ENCODE results near the gene SOX18.
"Not testable (repeated sequence)": the region's sequence is repeated elsewhere in the genome, so short reads cannot be mapped to it uniquely, and the experiment has no call there.

The SOX18 gene

GRCh38 chr20:64015635-64016034 lies 33.8 kb downstream of the SOX18 start:
- no peak for DNase-seq

GRCh38 chr20:64012385-64013154 lies 36.9 kb downstream of the SOX18 start:
- not testable (repeated sequence) for DNase-seq

GRCh38 chr20:64011366-64011779 lies 38.1 kb downstream of the SOX18 start:
- no peak for DNase-seq

- no peak for DNase-seq
These were observed 38.7 kb downstream of the SOX18 start for GRCh38 chr20:64010711-64011237.

GRCh38 chr20:64009811-64010387 lies 39.5 kb downstream of the SOX18 start:
- no peak for DNase-seq

GRCh38 chr20:64006902-64007301 lies 42.5 kb downstream of the SOX18 start:
- no peak for DNase-seq

GRCh38 chr20:64006490-64006889 lies 42.9 kb downstream of the SOX18 start:
- DNase-seq: no peak

GRCh38 chr20:64005394-64005793 lies 44.0 kb downstream of the SOX18 start:
- no peak for DNase-seq

GRCh38 chr20:64003960-64004725 lies 45.3 kb downstream of the SOX18 start:
- DNase-seq: no peak

- DNase-seq: no peak
These were observed 47.8 kb downstream of the SOX18 start for GRCh38 chr20:64001607-64002011.

- DNase-seq: no peak
These were observed 48.5 kb downstream of the SOX18 start for GRCh38 chr20:64000906-64001305.

All from right hindlimb (tissue), 1 donor.